Erythroblast (primary cell): ENCODE measurements around the gene TMEM53.

Experiments used
- GATA1 ChIP-seq: IDR thresholded peaks from 2 replicates; pipeline ENCODE4 v1.6.1; 2011; ENCODE audit warnings: low read depth, mild to moderate bottlenecking, control low read depth, low read length, moderate library complexity
- POLR2A ChIP-seq: IDR thresholded peaks from 2 replicates; pipeline ENCODE4 v1.6.1; 2011; ENCODE audit warnings: mild to moderate bottlenecking, low read length

- TF ChIP-seq POLR2A = no peak
- no peak for TF ChIP-seq GATA1
Observed at GRCh38 chr1:44630116-44630515, 44.2 kb downstream of the TMEM53 start.
